Kidney (tissue), 14 donors: ENCODE results near the gene SLC23A1. TPM values are rescaled to one million over a fixed set of nuclear protein-coding genes. Genes with fewer than 3 reads are reported as not detected.

Source experiments
- DNase-seq, 5 donors: peaks; one replicate each; pipeline ENCODE4 v3.0.0-alpha.2; 2013 to 2020
- FAIRE-seq: peaks from 2 replicates; lab custom pipeline; 2012; peaks lifted over from hg19 to GRCh38; lab: Jason Lieb, UNC
- H3K27ac ChIP-seq, 2 donors: one replicate each; pipeline ENCODE4 v1.7.0; 2013; ENCODE audit warnings: low read depth in 2 of 2, low read length in 2 of 2, inconsistent platforms in 1 of 2
- H3K27me3 ChIP-seq: one replicate; pipeline ENCODE4 v1.7.1; 2013; ENCODE audit warnings: low read length, inconsistent platforms; ENCODE audit not compliant: control insufficient read depth, insufficient read depth
- H3K36me3 ChIP-seq, 3 donors: one replicate each; pipeline versions ENCODE4 v1.7.0 to v1.7.1; 2013; ENCODE audit warnings: low read length in 3 of 3, control low read depth in 1 of 3, inconsistent platforms in 1 of 3; ENCODE audit not compliant: insufficient read depth in 3 of 3, control insufficient read depth in 2 of 3
- H3K4me1 ChIP-seq, 3 donors: one replicate each; pipeline versions ENCODE4 v1.7.0 to v1.7.1; 2013; ENCODE audit warnings: low read length in 3 of 3, inconsistent platforms in 1 of 3, low read depth in 1 of 3; ENCODE audit not compliant: control insufficient read depth in 2 of 3, insufficient read depth in 2 of 3
- H3K4me3 ChIP-seq, 3 donors: one replicate each; pipeline versions ENCODE4 v1.7.0 to v1.8.1; 2013; ENCODE audit warnings: low read length in 3 of 3, control low read depth in 1 of 3, inconsistent platforms in 1 of 3
- H3K9ac ChIP-seq, 3 donors: one replicate each; pipeline versions ENCODE4 v1.7.0 to v1.7.1; 2013; ENCODE audit warnings: low read length in 3 of 3, control low read depth in 1 of 3, inconsistent platforms in 1 of 3
- H3K9me3 ChIP-seq, 3 donors: one replicate each; pipeline versions ENCODE4 v1.7.0 to v1.7.1; 2013; ENCODE audit warnings: low read length in 3 of 3, control low read depth in 1 of 3, inconsistent platforms in 1 of 3; ENCODE audit not compliant: control insufficient read depth in 2 of 3, insufficient read depth in 1 of 3
- CTCF ChIP-seq: IDR thresholded peaks from 3 replicates; pipeline ENCODE4 v1.5.1; 2012; ENCODE audit warnings: mild to moderate bottlenecking, moderate library complexity, borderline replicate concordance; ENCODE audit not compliant: insufficient read depth; ENCODE audit errors: extremely low read depth
- intact Hi-C: fragments of 100-400 bp; cut with DNase I; formaldehyde crosslinking; loops from one replicate; pipeline ENCODE4 v1.11.1; 2022
- polyA plus RNA-seq: library from polyadenylated mRNA; stranded (reverse); fragments of 350-450 nt; fragmentation: Illumina TruSeq; extraction: RNeasy Lipid Tissue Mini Kit (QIAGEN cat#74804); gene quantifications from one replicate; pipeline ENCODE4 v1.2.3, GENCODE V29; 2014; ENCODE audit warnings: low read depth, low replicate concordance; ENCODE audit not compliant: insufficient read depth
- total RNA-seq: library from RNA; stranded (reverse); fragmentation: NEBNext Ultra II Directional; extraction: Animal tissue kit (Norgen Biotek cat#: 25700); gene quantifications from one replicate; pipeline ENCODE4 v1.2.1, GENCODE V29; 2021
- donor health status: control.
- donor health status: control.
- donor health status: control.
- donor health status: control.
- donor health status: control.
- donor health status: DM: yes; HTN: yes; CAD: no.
- donor health status: Normal renal cell carcinoma (clear cell type).

SLC23A1 gene
- total and polyA plus RNA-seq, 2 donors from 2014 or later = 3.5 to 31.9 TPM

- DNase-seq (no peak), FAIRE-seq (no peak)
- Histone ChIP-seq H3K4me3 (no peak overlapping the region), H3K36me3 (peaks cover 0 to 9% (median 7%) of the 10 kb centered on the region in 3 donors), H3K9me3 (no peaks in the 10 kb centered on the region), H3K27me3 (no peaks in the 10 kb centered on the region), H3K9ac (peak overlapping the region in 1 of 3 donors; percentile 13), H3K27ac (no peak overlapping the region), H3K4me1 (peaks cover 0 to 32% (median 19%) of the 10 kb centered on the region in 3 donors)
- intact Hi-C loops = no loop called here
- TF ChIP-seq CTCF = no peak
Observed at GRCh38 chr5:139419226-139420192, 36.4 kb upstream of the SLC23A1 start.

GRCh38 chr5:139418793-139419192 is 35.7 kb upstream of the SLC23A1 start:
- Histone ChIP-seq H3K27me3 (no peaks in the 10 kb centered on the region), H3K36me3 (peaks cover 0 to 7% (median 5%) of the 10 kb centered on the region in 3 donors), H3K9me3 (no peaks in the 10 kb centered on the region), H3K27ac (peak overlapping the region in 1 of 2 donors; percentile 13), H3K4me1 (peaks cover 0 to 39% (median 24%) of the 10 kb centered on the region in 3 donors), H3K4me3 (no peak overlapping the region), H3K9ac (peak overlapping the region in 1 of 3 donors; percentile 13)
- no peak for FAIRE-seq
- no peak for DNase-seq
- TF ChIP-seq CTCF = no peak
- intact Hi-C loops = no loop called here

- peak overlapping the region in 1 of 2 donors; percentile 13 for H3K27ac ChIP-seq
- FAIRE-seq = peak; percentile 85
- DNase-seq = peak in 2 of 5 donors; percentile 30 to 47
- H3K9me3 ChIP-seq = no peaks in the 10 kb centered on the region
- H3K27me3 ChIP-seq = no peaks in the 10 kb centered on the region
- H3K4me3 ChIP-seq = no peak overlapping the region
- peaks cover 0 to 43% (median 26%) of the 10 kb centered on the region in 3 donors for H3K4me1 ChIP-seq
- TF ChIP-seq CTCF = no peak
- peaks cover 0 to 7% (median 4%) of the 10 kb centered on the region in 3 donors for H3K36me3 ChIP-seq
- intact Hi-C loops = no loop called here
- H3K9ac ChIP-seq = no peak overlapping the region
Observed at GRCh38 chr5:139417214-139417613, 34.1 kb upstream of the SLC23A1 start.
